Gastrocnemius medialis (tissue), 4 donors: ENCODE results near the gene NAV2.

Experiments used
- POLR2A ChIP-seq, 2 donors: fragments of 450-650 bp; IDR thresholded peaks; one replicate each; pipeline ENCODE4 v1.6.1; 2017; ENCODE audit warnings: antibody characterized with exemption in 2 of 2, mild to moderate bottlenecking in 2 of 2, moderate library complexity in 2 of 2
- TF ChIP-seq, protein P1 (sequence below), 5 experiments: fragments of 450-650 bp in 3 of 5; fragments of 200-600 bp in 2 of 5; sonication (generic) in 2 of 5; IDR thresholded peaks in 4 of 5; conservative IDR thresholded peaks in 1 of 5; 1 replicate in 4 of 5; 2 replicates in 1 of 5; pipeline ENCODE4 v1.5.1; 2016 to 2019; ENCODE audit warnings: antibody characterized with exemption in 5 of 5, mild to moderate bottlenecking in 3 of 5, moderate library complexity in 3 of 5

- TF ChIP-seq POLR2A (IDR thresholded peaks at IDR 0.05) = no peak
- TF ChIP-seq, protein P1, sequence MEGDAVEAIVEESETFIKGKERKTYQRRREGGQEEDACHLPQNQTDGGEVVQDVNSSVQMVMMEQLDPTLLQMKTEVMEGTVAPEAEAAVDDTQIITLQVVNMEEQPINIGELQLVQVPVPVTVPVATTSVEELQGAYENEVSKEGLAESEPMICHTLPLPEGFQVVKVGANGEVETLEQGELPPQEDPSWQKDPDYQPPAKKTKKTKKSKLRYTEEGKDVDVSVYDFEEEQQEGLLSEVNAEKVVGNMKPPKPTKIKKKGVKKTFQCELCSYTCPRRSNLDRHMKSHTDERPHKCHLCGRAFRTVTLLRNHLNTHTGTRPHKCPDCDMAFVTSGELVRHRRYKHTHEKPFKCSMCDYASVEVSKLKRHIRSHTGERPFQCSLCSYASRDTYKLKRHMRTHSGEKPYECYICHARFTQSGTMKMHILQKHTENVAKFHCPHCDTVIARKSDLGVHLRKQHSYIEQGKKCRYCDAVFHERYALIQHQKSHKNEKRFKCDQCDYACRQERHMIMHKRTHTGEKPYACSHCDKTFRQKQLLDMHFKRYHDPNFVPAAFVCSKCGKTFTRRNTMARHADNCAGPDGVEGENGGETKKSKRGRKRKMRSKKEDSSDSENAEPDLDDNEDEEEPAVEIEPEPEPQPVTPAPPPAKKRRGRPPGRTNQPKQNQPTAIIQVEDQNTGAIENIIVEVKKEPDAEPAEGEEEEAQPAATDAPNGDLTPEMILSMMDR (IDR thresholded peaks at IDR 0.05 in 4 of 5, conservative IDR thresholded peaks at IDR 0.05 in 1 of 5) = no peak
Observed at GRCh38 chr11:20059587-20060021, 347.0 kb downstream of the NAV2 start.
